H9 (cell line): ENCODE measurements around the gene FAM229B. TPM values are rescaled to one million over a fixed set of nuclear protein-coding genes. Genes with fewer than 3 reads are reported as not detected.

Experiments
- DNase-seq: peaks from one replicate; pipeline ENCODE4 v3.0.0-alpha.2; 2017
- H2AFZ ChIP-seq: one replicate; pipeline ENCODE4 v1.6.1; 2013; ENCODE audit warnings: mild to moderate bottlenecking, low read length, control low read depth, moderate library complexity
- H2AK5ac ChIP-seq: 2 replicates; pipeline ENCODE4 v1.6.1; 2013; ENCODE audit warnings: low read length, control low read depth, mixed read lengths; ENCODE audit not compliant: insufficient read length
- H2BK120ac ChIP-seq: one replicate; pipeline ENCODE4 v1.6.1; 2013; ENCODE audit warnings: low read depth, mild to moderate bottlenecking, low read length, control low read depth, inconsistent platforms; ENCODE audit not compliant: poor library complexity, severe bottlenecking
- H2BK12ac ChIP-seq: 2 replicates; pipeline ENCODE4 v1.6.1; 2013; ENCODE audit warnings: low read length, control low read depth, mixed read lengths, low read depth; ENCODE audit not compliant: insufficient read length
- H2BK15ac ChIP-seq: 2 replicates; pipeline ENCODE4 v1.6.1; 2013; ENCODE audit warnings: low read depth, low read length, control low read depth
- H2BK20ac ChIP-seq: one replicate; pipeline ENCODE4 v1.6.1; 2013; ENCODE audit warnings: low read depth, mild to moderate bottlenecking, low read length, control low read depth, inconsistent platforms; ENCODE audit not compliant: poor library complexity, severe bottlenecking
- H2BK5ac ChIP-seq: 2 replicates; pipeline ENCODE4 v1.6.1; 2013; ENCODE audit warnings: low read length, control low read depth, mixed read lengths; ENCODE audit not compliant: insufficient read length
- H3K14ac ChIP-seq: 2 replicates; pipeline ENCODE4 v1.6.1; 2013; ENCODE audit warnings: low read length, control low read depth; ENCODE audit not compliant: insufficient read depth
- H3K18ac ChIP-seq: 2 replicates; pipeline ENCODE4 v1.6.1; 2013; ENCODE audit warnings: low read depth, mild to moderate bottlenecking, mixed read lengths, low read length, control low read depth; ENCODE audit not compliant: insufficient read length
- H3K23ac ChIP-seq: 2 replicates; pipeline ENCODE4 v1.6.1; 2013; ENCODE audit warnings: low read length, control low read depth, mixed read lengths, low read depth; ENCODE audit not compliant: insufficient read length
- H3K23me2 ChIP-seq: 2 replicates; pipeline ENCODE4 v1.6.1; 2013; ENCODE audit warnings: low read depth, mild to moderate bottlenecking, mixed read lengths, low read length, control low read depth; ENCODE audit not compliant: insufficient read length, poor library complexity, severe bottlenecking
- H3K27ac ChIP-seq: 2 replicates; pipeline ENCODE4 v1.5.1; 2013; ENCODE audit warnings: low read length, control low read depth, mixed read lengths, low read depth; ENCODE audit not compliant: insufficient read length
- H3K27me3 ChIP-seq: 2 replicates; pipeline ENCODE4 v1.6.1; 2013; ENCODE audit warnings: low read length, control low read depth, inconsistent platforms; ENCODE audit not compliant: insufficient read depth
- H3K4ac ChIP-seq: 2 replicates; pipeline ENCODE4 v1.6.1; 2013; ENCODE audit warnings: low read depth, mild to moderate bottlenecking, control low read depth, inconsistent platforms, low read length, moderate library complexity
- H3K4me1 ChIP-seq: 2 replicates; pipeline ENCODE4 v1.6.1; 2013; ENCODE audit warnings: low read length, control low read depth, inconsistent platforms; ENCODE audit not compliant: insufficient read depth
- H3K4me2 ChIP-seq: 2 replicates; pipeline ENCODE4 v1.6.1; 2013; ENCODE audit warnings: low read length, control low read depth, mixed read lengths; ENCODE audit not compliant: insufficient read length, insufficient read depth
- H3K56ac ChIP-seq: 2 replicates; pipeline ENCODE4 v1.6.1; 2013; ENCODE audit warnings: low read depth, mild to moderate bottlenecking, mixed read lengths, low read length, control low read depth; ENCODE audit not compliant: insufficient read length
- H3K79me1 ChIP-seq: 2 replicates; pipeline ENCODE4 v1.6.1; 2013; ENCODE audit warnings: low read depth, mild to moderate bottlenecking, moderate library complexity, low read length, control low read depth, inconsistent platforms; ENCODE audit not compliant: insufficient read depth, poor library complexity, severe bottlenecking
- H3K79me2 ChIP-seq: 2 replicates; pipeline ENCODE4 v1.6.1; 2013; ENCODE audit warnings: low read length, control low read depth, inconsistent platforms; ENCODE audit not compliant: insufficient read depth
- H3K9ac ChIP-seq: 2 replicates; pipeline ENCODE4 v1.6.1; 2013; ENCODE audit warnings: low read length, control low read depth, mixed read lengths; ENCODE audit not compliant: insufficient read length; ENCODE audit errors: extremely low read depth
- H3K9me3 ChIP-seq: one replicate; pipeline ENCODE4 v1.6.1; 2013; ENCODE audit warnings: low read depth, low read length, inconsistent platforms; ENCODE audit not compliant: control insufficient read depth
- H3T11ph ChIP-seq: one replicate; pipeline ENCODE4 v1.6.1; 2013; ENCODE audit warnings: mild to moderate bottlenecking, low read length, control low read depth, inconsistent platforms
- H4K20me1 ChIP-seq: one replicate; pipeline ENCODE4 v1.6.1; 2013; ENCODE audit not compliant: control insufficient read depth, insufficient read length, insufficient read depth
- H4K5ac ChIP-seq: 2 replicates; pipeline ENCODE4 v1.6.1; 2013; ENCODE audit warnings: low read depth, mild to moderate bottlenecking, mixed read lengths, low read length, control low read depth; ENCODE audit not compliant: insufficient read length
- H4K8ac ChIP-seq: replicated peaks from 2 replicates; pipeline ENCODE4 v1.6.1; 2013; ENCODE audit warnings: low read length, control low read depth, mixed read lengths, low read depth; ENCODE audit not compliant: insufficient read length
- H4K91ac ChIP-seq: 2 replicates; pipeline ENCODE4 v1.6.1; 2013; ENCODE audit warnings: low read depth, mild to moderate bottlenecking, moderate library complexity, mixed read lengths, low read length, control low read depth; ENCODE audit not compliant: insufficient read length
- H3K27ac Mint-ChIP-seq, 3 experiments: 2 replicates in 2 of 3; 3 replicates in 1 of 3; pipeline ENCODE4 v1.8.0; 2020 to 2021; ENCODE audit warnings: mixed read lengths in 3 of 3, mild to moderate bottlenecking in 1 of 3, moderate library complexity in 1 of 3
- H3K27me3 Mint-ChIP-seq: 2 replicates; pipeline ENCODE4 v1.8.0; 2021; ENCODE audit warnings: low read depth, mild to moderate bottlenecking, moderate library complexity, mixed read lengths
- H3K36me3 Mint-ChIP-seq, 3 experiments: 2 replicates in 2 of 3; 3 replicates in 1 of 3; pipeline ENCODE4 v1.8.0; 2020 to 2021; ENCODE audit warnings: low read depth in 3 of 3, mixed read lengths in 3 of 3; ENCODE audit not compliant: insufficient read depth in 1 of 3
- H3K4me1 Mint-ChIP-seq, 2 experiments: 2 replicates each; pipeline ENCODE4 v1.8.0; 2020; ENCODE audit warnings: mixed read lengths in 2 of 2
- H3K4me3 Mint-ChIP-seq, 2 experiments: 2 replicates in 1 of 2; 3 replicates in 1 of 2; pipeline ENCODE4 v1.8.0; 2020 to 2021; ENCODE audit warnings: mild to moderate bottlenecking in 2 of 2, mixed read lengths in 2 of 2, moderate library complexity in 1 of 2
- H3K9me3 Mint-ChIP-seq, 2 experiments: 2 replicates in 1 of 2; 3 replicates in 1 of 2; pipeline ENCODE4 v1.8.0; 2020; ENCODE audit warnings: mild to moderate bottlenecking in 2 of 2, mixed read lengths in 2 of 2, moderate library complexity in 1 of 2
- CTCF ChIP-seq: fragments of 200-600 bp; sonication (generic); conservative IDR thresholded peaks from 3 replicates; pipeline ENCODE4 v1.8.0; 2021; ENCODE audit warnings: antibody characterized with exemption, mild to moderate bottlenecking
- WGBS: extraction: QIAGEN DNeasy Blood & Tissue Kit; methylation state at CpG from one replicate; pipeline ENCODE4 v1.1.7; 2013; ENCODE audit warnings: missing lambda C conversion rate, low lambda C conversion rate, mixed read lengths; ENCODE audit not compliant: insufficient read length; ENCODE audit errors: extremely low coverage; 5-methylcytosine and 5-hydroxymethylcytosine counted together
- total RNA-seq: library from RNA; stranded (reverse); gene quantifications from 2 replicates; pipeline ENCODE4 v1.2.1, GENCODE V29; 2021

The FAM229B gene
- total RNA-seq, 1 experiment from 2014 or later = 8.2 TPM

DNA sequence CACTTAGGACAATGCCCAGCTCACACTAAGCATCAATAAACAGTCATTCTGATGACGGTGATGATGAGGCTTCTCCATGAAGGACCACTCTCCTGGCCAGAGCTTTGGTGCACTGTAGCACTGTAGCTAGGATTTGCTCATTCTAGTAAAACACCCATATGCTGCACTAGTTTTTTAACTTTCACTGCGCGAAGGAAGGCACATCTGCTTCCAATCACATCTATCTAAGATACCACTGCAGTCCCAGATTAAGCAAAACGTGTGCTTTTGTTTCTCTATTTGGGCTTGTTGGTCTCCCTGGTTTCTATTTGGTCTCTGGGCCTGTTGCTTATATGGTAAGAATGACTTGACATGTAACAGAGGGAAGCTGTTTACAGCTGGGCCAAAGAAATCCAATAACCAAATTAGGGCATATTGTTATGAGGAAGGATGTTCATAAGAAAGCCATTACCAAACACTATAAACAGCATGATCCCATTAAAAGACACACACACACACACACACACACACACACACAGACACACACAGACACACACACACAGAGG lies 62.4 kb downstream of the FAM229B start:
- no peak overlapping the region for H3K14ac ChIP-seq
- no peaks in the 10 kb centered on the region for H4K20me1 ChIP-seq
- Mint-ChIP-seq H3K27ac (no peak overlapping the region), H3K4me1 (no peaks in the 10 kb centered on the region), H3K9me3 (no peaks in the 10 kb centered on the region), H3K36me3 (no peaks in the 10 kb centered on the region), H3K4me3 (no peak overlapping the region), H3K27me3 (no peaks in the 10 kb centered on the region)
- no peak overlapping the region for H2AK5ac ChIP-seq
- no peak overlapping the region for H2BK15ac ChIP-seq
- H3K27ac ChIP-seq = no peak overlapping the region
- H4K91ac ChIP-seq = no peak overlapping the region
- no peak overlapping the region for H3K18ac ChIP-seq
- no peak overlapping the region for H3K9ac ChIP-seq
- H3K79me1 ChIP-seq = no peaks in the 10 kb centered on the region
- H3K23ac ChIP-seq = no peak overlapping the region
- no peak overlapping the region for H3K4me2 ChIP-seq
- no peak overlapping the region for H2BK12ac ChIP-seq
- H3K23me2 ChIP-seq = no peaks in the 10 kb centered on the region
- no peak overlapping the region for H3T11ph ChIP-seq
- H2BK5ac ChIP-seq = no peak overlapping the region
- H3K4me1 ChIP-seq = no peaks in the 10 kb centered on the region
- H3K56ac ChIP-seq = no peak overlapping the region
- no peak overlapping the region for H4K5ac ChIP-seq
- no peak overlapping the region for H2AFZ ChIP-seq
- TF ChIP-seq CTCF = no peak
- DNase-seq = no peak
- no peak overlapping the region for H2BK120ac ChIP-seq
- no peaks in the 10 kb centered on the region for H3K27me3 ChIP-seq
- no peaks in the 10 kb centered on the region for H3K9me3 ChIP-seq
- H4K8ac ChIP-seq = no peak overlapping the region
- no peaks in the 10 kb centered on the region for H3K79me2 ChIP-seq
- H3K4ac ChIP-seq = no peak overlapping the region
- H2BK20ac ChIP-seq = no peak overlapping the region
- WGBS = no CpG with 5 or more reads among the region's 4 CpGs
